HUES48 (cell line): ENCODE data around the gene ZKSCAN8.
A peak's percentile ranks its signal among the peaks of the same experiment; 100 is the strongest.

ENCODE experiments used
- H3K27ac ChIP-seq: one replicate; pipeline ENCODE4 v1.7.0; 2013; ENCODE audit warnings: low read depth, low read length, inconsistent platforms
- H3K27me3 ChIP-seq: 2 replicates; pipeline ENCODE4 v1.6.1; 2013; ENCODE audit warnings: mild to moderate bottlenecking, low read length; ENCODE audit not compliant: control insufficient read depth, insufficient read depth
- H3K36me3 ChIP-seq: 2 replicates; pipeline ENCODE4 v1.6.1; 2013; ENCODE audit warnings: low read length; ENCODE audit not compliant: control insufficient read depth, insufficient read depth
- H3K4me1 ChIP-seq: 2 replicates; pipeline ENCODE4 v1.6.1; 2013; ENCODE audit warnings: mild to moderate bottlenecking, low read length; ENCODE audit not compliant: control insufficient read depth, insufficient read depth
- H3K4me3 ChIP-seq: 2 replicates; pipeline ENCODE4 v1.5.1; 2013; ENCODE audit warnings: mild to moderate bottlenecking, low read depth, low read length
- H3K9ac ChIP-seq: 2 replicates; pipeline ENCODE4 v1.6.1; 2013; ENCODE audit warnings: mild to moderate bottlenecking, low read depth, low read length, moderate library complexity
- H3K9me3 ChIP-seq: 2 replicates; pipeline ENCODE4 v1.6.1; 2013; ENCODE audit warnings: low read length; ENCODE audit not compliant: control insufficient read depth, insufficient read depth

ZKSCAN8 gene

DNA sequence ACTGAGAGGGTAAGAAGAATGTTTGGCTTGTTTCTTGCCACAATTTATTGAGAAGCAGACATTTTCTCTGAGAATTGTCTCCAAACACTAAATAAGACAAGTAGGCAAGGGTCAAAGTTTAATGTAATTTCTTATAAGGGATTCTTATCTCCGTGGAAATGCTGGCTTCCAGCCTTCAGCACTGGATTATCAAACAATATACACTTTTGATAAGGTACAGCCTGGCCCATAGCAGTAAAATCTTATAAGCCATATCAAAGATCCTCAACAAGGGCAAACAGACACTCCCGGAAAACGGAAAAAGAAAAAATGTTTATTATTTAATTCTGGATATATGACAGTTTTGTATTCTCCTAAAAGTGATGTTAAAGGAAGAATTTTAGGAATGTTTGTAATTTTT lies 64.8 kb downstream of the ZKSCAN8 start:
- peaks cover 2% of the 10 kb centered on the region; the same call in 1 of the 2 replicates for H3K4me1 ChIP-seq

DNA sequence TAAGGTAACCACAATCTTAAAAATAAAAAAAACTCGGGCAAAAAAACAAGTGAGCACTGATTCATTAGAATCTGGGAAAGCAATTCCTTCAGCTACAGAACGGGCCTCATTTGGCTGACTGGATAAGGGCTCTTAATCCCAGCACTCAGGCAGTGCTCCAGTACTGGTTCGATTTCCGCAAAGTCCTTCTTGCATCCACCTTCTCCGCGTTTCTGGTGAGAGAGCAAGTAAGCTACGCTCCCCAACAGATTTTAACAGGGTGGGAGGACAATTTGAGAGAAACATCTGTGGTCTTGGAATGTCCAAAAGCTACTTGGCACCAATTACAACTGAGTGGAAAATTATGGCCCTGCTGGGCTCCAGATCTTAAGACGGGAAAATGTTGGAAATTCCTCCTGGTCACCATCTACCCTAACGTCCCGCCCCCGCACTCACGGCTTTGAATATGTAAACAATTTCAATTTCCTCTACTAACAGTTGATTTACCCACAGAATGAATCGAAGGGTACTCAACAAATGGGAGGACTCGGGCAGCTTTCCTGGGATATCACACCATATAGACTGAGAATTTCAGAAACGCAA lies 65.3 kb downstream of the ZKSCAN8 start:
- no peak overlapping the region for H3K27ac ChIP-seq
- H3K27me3 ChIP-seq, result peaks cover 87% of the 10 kb centered on the region
- no peaks in the 10 kb centered on the region for H3K9me3 ChIP-seq
- no peaks in the 10 kb centered on the region for H3K36me3 ChIP-seq
- H3K4me3 ChIP-seq, result peak overlapping the region; percentile 67
- peaks cover 2% of the 10 kb centered on the region; the same call in 1 of the 2 replicates for H3K4me1 ChIP-seq
- peak overlapping the region; percentile 19; the same call in 1 of the 2 replicates for H3K9ac ChIP-seq

More for the DNA sequence above, 64.8 kb downstream of the ZKSCAN8 start:
- Histone ChIP-seq H3K27me3 (peaks cover 87% of the 10 kb centered on the region), H3K4me3 (no peak overlapping the region), H3K27ac (no peak overlapping the region), H3K36me3 (no peaks in the 10 kb centered on the region), H3K9ac (no peak overlapping the region), H3K9me3 (no peaks in the 10 kb centered on the region)

DNA sequence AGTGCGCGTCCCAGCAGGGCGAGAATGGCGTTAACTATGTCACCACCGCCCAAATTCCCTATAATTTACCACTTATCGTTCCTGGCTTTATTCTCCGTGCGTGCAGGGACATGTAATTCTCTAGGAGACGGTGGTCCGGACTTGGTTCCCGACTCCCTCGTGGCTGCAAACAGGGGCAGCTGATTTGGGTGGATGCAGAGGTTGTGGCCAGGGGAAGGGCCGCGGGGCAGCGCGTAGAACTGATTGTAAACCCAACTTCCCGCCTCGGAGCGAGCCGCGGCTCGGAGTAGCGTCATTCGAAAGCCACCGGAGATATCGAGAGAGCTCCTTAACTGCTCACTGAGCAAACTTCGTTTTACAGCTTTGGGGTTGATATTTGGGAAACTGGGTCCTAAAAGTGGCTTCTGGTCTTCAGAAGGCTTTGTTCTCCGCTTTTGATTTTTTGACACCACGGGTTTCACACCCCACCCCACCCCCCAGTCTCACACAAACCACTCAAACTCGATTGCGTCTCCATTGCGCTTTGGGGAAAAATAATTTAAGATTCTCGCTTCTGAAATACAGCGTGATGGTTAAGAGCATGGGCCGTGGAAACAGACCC lies 65.9 kb downstream of the ZKSCAN8 start:
- Histone ChIP-seq H3K9me3 (no peaks in the 10 kb centered on the region), H3K9ac (peak overlapping the region; percentile 19; the same call in 1 of the 2 replicates), H3K4me1 (peaks cover 2% of the 10 kb centered on the region; the same call in 1 of the 2 replicates), H3K36me3 (no peaks in the 10 kb centered on the region), H3K27ac (no peak overlapping the region), H3K27me3 (peaks cover 87% of the 10 kb centered on the region), H3K4me3 (peak overlapping the region; percentile 67)

- H3K27ac ChIP-seq, result no peak overlapping the region
- peaks cover 3% of the 10 kb centered on the region for H3K4me1 ChIP-seq
- no peaks in the 10 kb centered on the region for H3K9me3 ChIP-seq
- peaks cover 87% of the 10 kb centered on the region for H3K27me3 ChIP-seq
- H3K4me3 ChIP-seq, result peak overlapping the region; percentile 67
- H3K9ac ChIP-seq, result no peak overlapping the region
- H3K36me3 ChIP-seq, result no peaks in the 10 kb centered on the region
These were observed 66.5 kb downstream of the ZKSCAN8 start for GRCh38 chr6:28208111-28208659.
